ENCODE measurements around the gene CYYR1. TPM values are rescaled to one million over a fixed set of nuclear protein-coding genes. Genes with fewer than 3 reads are reported as not detected.

CYYR1 gene
- total RNA-seq, 1 experiment from 2014 or later = not detected

- ChIA-PET CTCF (no interaction called here), POLR2A (ENCODE audit: unreplicated experiment) (no interaction called here)
- Histone ChIP-seq H3K27ac (ENCODE audit: low read length) (no peak overlapping the region), H3K9me2 (replicated peaks; ENCODE audit: low read length) (no peaks in the 10 kb centered on the region), H3K4me1 (ENCODE audit: insufficient read depth, low read length) (no peaks in the 10 kb centered on the region), H3K4me3 (ENCODE audit: low read length) (no peak overlapping the region), H4K20me1 (ENCODE audit: low read length) (no peaks in the 10 kb centered on the region), H3K9ac (ENCODE audit: low read length) (no peak overlapping the region), H3K27me3 (ENCODE audit: low read length) (no peaks in the 10 kb centered on the region), H3K9me3 (ENCODE audit: low read length) (no peaks in the 10 kb centered on the region), H3K36me3 (ENCODE audit: low read depth, low read length) (no peaks in the 10 kb centered on the region), H3K4me2 (ENCODE audit: low read length) (no peak overlapping the region), H2AFZ (ENCODE audit: low read length) (no peak overlapping the region), H3K79me2 (ENCODE audit: low read length) (no peaks in the 10 kb centered on the region), H3F3A (ENCODE audit: low read length, unreplicated experiment) (no peaks in the 10 kb centered on the region)
- DNase-seq = no peak
- intact Hi-C loops (cut with micrococcal nuclease) = no loop called here
- ATAC-seq = no peak
- BruUV-seq (replicated peaks) = no TSS peak
- no peak for TF ChIP-seq CTCF (conservative IDR thresholded peaks at IDR 0.05; ENCODE audit: low read depth, low read length)
- TF ChIP-seq EZH2 (IDR thresholded peaks at IDR 0.05; ENCODE audit: low read length, unreplicated experiment) = no peak
- no peak for TF ChIP-seq EZH2phosphoT487 (IDR thresholded peaks at IDR 0.05; ENCODE audit: borderline replicate concordance, low read length)
These were observed 40.9 kb downstream of the CYYR1 start for GRCh38 chr21:26532208-26532607.

DNA sequence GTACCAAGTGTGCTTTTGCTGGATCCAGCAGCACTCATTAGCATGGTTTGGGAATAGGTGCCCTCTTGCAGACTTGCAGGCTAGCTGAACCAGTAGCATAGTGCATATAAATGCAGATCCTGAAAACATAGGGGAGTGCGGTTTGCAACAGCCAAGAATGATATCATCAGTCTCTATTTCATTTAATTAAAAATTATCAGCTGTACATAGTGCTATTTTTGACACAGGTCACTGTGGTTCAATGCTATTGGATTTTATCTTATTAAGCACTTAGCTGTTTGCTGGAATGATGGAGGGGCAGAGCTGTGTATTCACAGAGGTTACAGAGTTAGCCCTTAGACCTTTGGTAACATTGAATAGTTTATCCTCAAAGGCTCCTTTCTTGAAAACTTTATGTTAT, 43.6 kb downstream of the CYYR1 start:
- DNase-seq (no peak), ATAC-seq (no peak)
- Histone ChIP-seq H3K79me2 (ENCODE audit: low read length) (no peaks in the 10 kb centered on the region), H3K4me2 (ENCODE audit: low read length) (no peak overlapping the region), H3K4me1 (ENCODE audit: insufficient read depth, low read length) (no peaks in the 10 kb centered on the region), H3K27me3 (ENCODE audit: low read length) (no peaks in the 10 kb centered on the region), H3K9ac (ENCODE audit: low read length) (no peak overlapping the region), H4K20me1 (ENCODE audit: low read length) (no peaks in the 10 kb centered on the region), H3F3A (ENCODE audit: low read length, unreplicated experiment) (no peaks in the 10 kb centered on the region), H3K36me3 (ENCODE audit: low read depth, low read length) (no peaks in the 10 kb centered on the region), H2AFZ (ENCODE audit: low read length) (no peak overlapping the region), H3K9me3 (ENCODE audit: low read length) (no peaks in the 10 kb centered on the region), H3K9me2 (replicated peaks; ENCODE audit: low read length) (no peaks in the 10 kb centered on the region), H3K27ac (ENCODE audit: low read length) (no peak overlapping the region), H3K4me3 (ENCODE audit: low read length) (no peak overlapping the region)
- no peak for TF ChIP-seq EZH2 (IDR thresholded peaks at IDR 0.05; ENCODE audit: low read length, unreplicated experiment)
- no peak for TF ChIP-seq CTCF (conservative IDR thresholded peaks at IDR 0.05; ENCODE audit: low read depth, low read length)
- TF ChIP-seq EZH2phosphoT487 (IDR thresholded peaks at IDR 0.05; ENCODE audit: borderline replicate concordance, low read length) = no peak
- ChIA-PET CTCF (no interaction called here), POLR2A (ENCODE audit: unreplicated experiment) (no interaction called here)
- intact Hi-C loops (cut with micrococcal nuclease) = no loop called here
- no TSS peak for BruUV-seq (replicated peaks)

DNA sequence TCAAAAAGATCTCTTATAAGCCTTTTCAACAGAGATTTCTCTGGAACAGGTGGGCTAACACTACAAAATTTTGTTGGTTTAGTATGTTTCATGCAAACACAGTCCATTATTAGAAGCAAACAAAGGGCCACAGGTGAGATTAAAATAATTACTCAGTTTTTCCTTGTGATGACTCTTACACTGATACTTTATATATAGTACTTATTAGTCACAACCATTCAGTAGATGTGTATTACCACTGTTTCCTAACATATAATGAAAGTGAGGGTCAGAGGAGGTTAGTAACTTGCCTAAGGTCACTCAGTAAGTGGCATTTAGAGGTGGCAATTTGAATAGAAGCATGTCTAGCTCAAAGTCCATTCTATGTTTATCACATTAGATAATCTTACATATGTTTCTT, 44.2 kb downstream of the CYYR1 start:
- no peaks in the 10 kb centered on the region for H3K79me2 ChIP-seq (ENCODE audit: low read length)
- no peaks in the 10 kb centered on the region for H3K4me1 ChIP-seq (ENCODE audit: insufficient read depth, low read length)
- ChIA-PET POLR2A (ENCODE audit: unreplicated experiment) (no interaction called here), CTCF (no interaction called here)
- H4K20me1 ChIP-seq (ENCODE audit: low read length) = no peaks in the 10 kb centered on the region
- H3K4me2 ChIP-seq (ENCODE audit: low read length) = no peak overlapping the region
- no peak overlapping the region for H2AFZ ChIP-seq (ENCODE audit: low read length)
- no peak for ATAC-seq
- H3K9me2 ChIP-seq (replicated peaks; ENCODE audit: low read length) = no peaks in the 10 kb centered on the region
- no peaks in the 10 kb centered on the region for H3K36me3 ChIP-seq (ENCODE audit: low read depth, low read length)
- no peak overlapping the region for H3K27ac ChIP-seq (ENCODE audit: low read length)
- DNase-seq = no peak
- H3K27me3 ChIP-seq (ENCODE audit: low read length) = no peaks in the 10 kb centered on the region
- no peaks in the 10 kb centered on the region for H3K9me3 ChIP-seq (ENCODE audit: low read length)
- no peaks in the 10 kb centered on the region for H3F3A ChIP-seq (ENCODE audit: low read length, unreplicated experiment)
- no peak overlapping the region for H3K4me3 ChIP-seq (ENCODE audit: low read length)
- intact Hi-C loops (cut with micrococcal nuclease) = no loop called here
- TF ChIP-seq EZH2phosphoT487 (IDR thresholded peaks at IDR 0.05; ENCODE audit: borderline replicate concordance, low read length) (no peak), EZH2 (IDR thresholded peaks at IDR 0.05; ENCODE audit: low read length, unreplicated experiment) (no peak), CTCF (conservative IDR thresholded peaks at IDR 0.05; ENCODE audit: low read depth, low read length) (no peak)
- H3K9ac ChIP-seq (ENCODE audit: low read length) = no peak overlapping the region
- no TSS peak for BruUV-seq (replicated peaks)
